ENCODE results near the gene MTR. TPM values are rescaled to one million over a fixed set of nuclear protein-coding genes. Genes with fewer than 3 reads are reported as not detected.

MTR gene
- total RNA-seq, 4 donors from 2014 or later, result 16.3 to 34.0 (median 24.2) TPM

GRCh38 chr1:236888903-236889302 lies 93.8 kb downstream of the MTR start:
- no peak for TF ChIP-seq POLR2A (IDR thresholded peaks at IDR 0.05)
- TF ChIP-seq CTCF (IDR thresholded peaks at IDR 0.05), result no peak
- intact Hi-C loops (cut with DNase I; ENCODE audit: low total_unique reads), result no loop called here
- DNase-seq (ENCODE audit: low spot score in 2 of 2), result no peak
- no peak overlapping the region for H3K4me3 ChIP-seq (ENCODE audit: low read depth, poor library complexity, severe bottlenecking)
- WGBS, 2 donors, result 45 to 51% methylated on average over 8 of the region's 8 CpGs

- no peak for DNase-seq (ENCODE audit: low spot score in 2 of 2)
- TF ChIP-seq POLR2A (IDR thresholded peaks at IDR 0.05), result no peak
- no peak for TF ChIP-seq CTCF (IDR thresholded peaks at IDR 0.05)
- 88 to 92% methylated on average over 24 of the region's 24 CpGs for WGBS, 2 donors
- intact Hi-C loops (cut with DNase I; ENCODE audit: low total_unique reads), result no loop called here
- H3K4me3 ChIP-seq (ENCODE audit: low read depth, poor library complexity, severe bottlenecking), result no peak overlapping the region
Measured at GRCh38 chr1:236890152-236891056, 95.3 kb downstream of the MTR start.

GRCh38 chr1:236893626-236894545 lies 98.8 kb downstream of the MTR start:
- 84 to 91% methylated on average over 19 of the region's 19 CpGs for WGBS, 2 donors
- no peak overlapping the region for H3K4me3 ChIP-seq (ENCODE audit: low read depth, poor library complexity, severe bottlenecking)
- no peak for TF ChIP-seq POLR2A (IDR thresholded peaks at IDR 0.05)
- no peak for TF ChIP-seq CTCF (IDR thresholded peaks at IDR 0.05)
- DNase-seq (ENCODE audit: low spot score in 2 of 2), result no peak
- intact Hi-C loops (cut with DNase I; ENCODE audit: low total_unique reads), result no loop called here

- intact Hi-C loops (cut with DNase I; ENCODE audit: low total_unique reads), result no loop called here
- DNase-seq (ENCODE audit: low spot score in 2 of 2), result no peak
- H3K4me3 ChIP-seq (ENCODE audit: low read depth, poor library complexity, severe bottlenecking), result no peak overlapping the region
Measured at GRCh38 chr1:236895665-236896387, 100.7 kb downstream of the MTR start.

More at GRCh38 chr1:236895665-236896387, 100.7 kb downstream of the MTR start:
- TF ChIP-seq POLR2A (IDR thresholded peaks at IDR 0.05) (no peak), CTCF (IDR thresholded peaks at IDR 0.05) (no peak)
- 88 to 92% methylated on average over 8 of the region's 8 CpGs for WGBS, 2 donors

Measured in lower leg skin (tissue), 4 donors.